ENCODE measurements around the gene GLOD5. TPM values are rescaled to one million over a fixed set of nuclear protein-coding genes. Genes with fewer than 3 reads are reported as not detected.

The GLOD5 gene
- total and polyA plus RNA-seq, 9 donors: not detected

- 34 to 41% (median 34%) methylated on average over 45 to 48 of the region's 48 CpGs for WGBS, 3 donors
- intact Hi-C loops (cut with DNase I): no loop called here
Measured at GRCh38 chrX:48737213-48737938, 24.2 kb upstream of the GLOD5 start.

GRCh38 chrX:48737940-48738339, 23.6 kb upstream of the GLOD5 start:
- no peaks in the 10 kb centered on the region for H3K27me3 ChIP-seq
- intact Hi-C loops (cut with DNase I): no loop called here
- WGBS, 3 donors: 43 to 53% (median 47%) methylated on average over 7 of the region's 7 CpGs
- peak overlapping the region in 1 of 2 donors; percentile 88 for H3K27ac ChIP-seq
- H3K36me3 ChIP-seq: no peaks in the 10 kb centered on the region
- TF ChIP-seq EP300 (IDR thresholded peaks at IDR 0.05) (no peak), POLR2A (IDR thresholded peaks at IDR 0.05) (no peak), CTCF (IDR thresholded peaks at IDR 0.05) (no peak)
- H3K9me3 ChIP-seq: no peaks in the 10 kb centered on the region
- H3K4me3 ChIP-seq: peak overlapping the region; percentile 46
- no peaks in the 10 kb centered on the region for H3K4me1 ChIP-seq (ENCODE audit: insufficient read depth)
- DNase-seq: no peak

More at GRCh38 chrX:48737213-48737938, 24.2 kb upstream of the GLOD5 start:
- Histone ChIP-seq H3K27me3 (no peaks in the 10 kb centered on the region), H3K36me3 (no peaks in the 10 kb centered on the region), H3K4me1 (ENCODE audit: insufficient read depth) (no peaks in the 10 kb centered on the region), H3K27ac (peak overlapping the region; percentile 88), H3K4me3 (peak overlapping the region; percentile 46), H3K9me3 (no peaks in the 10 kb centered on the region)
- TF ChIP-seq CTCF (IDR thresholded peaks at IDR 0.05) (no peak), POLR2A (IDR thresholded peaks at IDR 0.05) (peak; percentile 53)
- peak; percentile 87 to 92 (median 89) for DNase-seq

- no peaks in the 10 kb centered on the region for H3K9me3 ChIP-seq
- H3K4me1 ChIP-seq (ENCODE audit: insufficient read depth): no peaks in the 10 kb centered on the region
- H3K36me3 ChIP-seq: no peaks in the 10 kb centered on the region
- H3K27ac ChIP-seq: no peak overlapping the region
- intact Hi-C loops (cut with DNase I): no loop called here
- no peak overlapping the region for H3K4me3 ChIP-seq
- no peak for DNase-seq
- WGBS, 3 donors: 92 to 93% (median 93%) methylated on average over 8 of the region's 8 CpGs
- H3K27me3 ChIP-seq: no peaks in the 10 kb centered on the region
- TF ChIP-seq CTCF (IDR thresholded peaks at IDR 0.05) (no peak), POLR2A (IDR thresholded peaks at IDR 0.05) (no peak), EP300 (IDR thresholded peaks at IDR 0.05) (no peak)
Measured at GRCh38 chrX:48741834-48742233, 19.7 kb upstream of the GLOD5 start.

GRCh38 chrX:48745222-48745621, 16.3 kb upstream of the GLOD5 start:
- 77 to 80% (median 78%) methylated on average over 4 of the region's 4 CpGs for WGBS, 3 donors
- Histone ChIP-seq H3K9me3 (no peaks in the 10 kb centered on the region), H3K36me3 (no peaks in the 10 kb centered on the region), H3K27ac (no peak overlapping the region), H3K4me1 (ENCODE audit: insufficient read depth) (no peaks in the 10 kb centered on the region), H3K27me3 (no peaks in the 10 kb centered on the region), H3K4me3 (no peak overlapping the region)
- TF ChIP-seq CTCF (IDR thresholded peaks at IDR 0.05): no peak
- no peak for TF ChIP-seq POLR2A (IDR thresholded peaks at IDR 0.05)
- no peak for TF ChIP-seq EP300 (IDR thresholded peaks at IDR 0.05)
- DNase-seq: no peak
- intact Hi-C loops (cut with DNase I): no loop called here

All from ovary (tissue), 9 donors.